NCI-H446 (cell line): Measurements from ENCODE around the gene EVI5.

Experiments used
- DNase-seq, 2 experiments: peaks; one replicate each; lab custom pipeline; 2025; lab: John Stamatoyannopoulos, UW

EVI5 gene

GRCh38 chr1:92515796-92516201 is 269.1 kb downstream of the EVI5 start:
- DNase-seq: no peak

GRCh38 chr1:92511541-92511940 is 273.4 kb downstream of the EVI5 start:
- no peak for DNase-seq

DNA sequence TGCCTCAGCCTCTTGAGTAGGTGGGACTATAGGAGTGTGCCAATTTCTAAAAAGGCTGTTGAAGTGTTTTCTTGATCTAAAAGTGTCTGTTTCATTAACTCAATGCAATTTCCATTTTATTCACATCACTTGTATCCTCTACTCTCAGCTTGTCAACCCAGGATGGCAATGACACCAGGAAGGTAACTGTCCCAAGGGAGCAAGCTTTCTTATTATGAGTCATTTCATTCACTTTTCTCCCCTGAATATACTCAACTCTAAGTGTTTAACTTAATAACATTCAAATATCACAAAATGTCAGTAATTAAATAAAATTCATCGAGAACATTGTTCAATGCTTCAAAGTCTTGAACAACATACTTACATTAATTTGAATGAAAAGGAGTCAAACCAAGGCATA is 275.3 kb downstream of the EVI5 start:
- no peak for DNase-seq

- DNase-seq: no peak
Observed at GRCh38 chr1:92505015-92505692, 279.8 kb downstream of the EVI5 start.

DNA sequence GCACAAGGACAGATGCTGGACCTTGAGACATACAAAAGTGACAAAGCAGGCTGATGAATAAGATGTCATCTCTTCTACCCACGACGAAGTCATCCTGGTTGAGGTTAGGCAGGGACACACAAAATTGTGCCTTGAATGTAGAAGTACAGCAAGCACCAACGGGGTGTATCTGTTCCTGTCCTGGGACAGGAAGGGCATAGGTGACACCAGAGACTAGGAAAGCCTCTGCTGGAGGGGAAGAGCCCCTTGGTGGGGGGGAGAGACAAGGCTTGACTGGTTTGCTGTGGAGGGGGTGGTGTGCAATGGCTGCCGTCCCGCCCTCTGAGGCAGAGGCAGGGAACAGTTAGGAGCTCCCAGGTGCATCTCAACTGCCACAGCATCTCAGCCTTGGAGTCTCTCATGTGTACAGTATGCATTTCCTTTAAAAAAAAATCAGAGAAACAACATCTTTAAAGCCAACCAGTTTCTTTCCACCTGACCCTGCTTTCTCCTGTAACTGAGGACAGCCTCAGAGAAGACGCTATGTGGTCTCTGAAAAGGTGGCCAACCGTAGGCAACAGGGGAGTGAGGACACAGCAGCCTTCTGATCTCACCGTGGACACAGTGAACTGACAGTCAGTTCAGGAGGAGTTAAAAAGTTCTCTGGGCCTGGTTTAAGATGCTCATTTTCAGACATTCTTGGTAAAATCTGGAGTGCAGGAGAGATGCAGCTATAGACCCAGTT is 280.5 kb downstream of the EVI5 start:
- DNase-seq: no peak

- peak in 1 of 2 experiments; percentile 6 for DNase-seq
Observed at GRCh38 chr1:92503926-92504285, 281.0 kb downstream of the EVI5 start.

GRCh38 chr1:92503043-92503925 is 281.6 kb downstream of the EVI5 start:
- DNase-seq: peak in 1 of 2 experiments; percentile 14

- no peak for DNase-seq
Observed at GRCh38 chr1:92502247-92502646, 282.7 kb downstream of the EVI5 start.

DNA sequence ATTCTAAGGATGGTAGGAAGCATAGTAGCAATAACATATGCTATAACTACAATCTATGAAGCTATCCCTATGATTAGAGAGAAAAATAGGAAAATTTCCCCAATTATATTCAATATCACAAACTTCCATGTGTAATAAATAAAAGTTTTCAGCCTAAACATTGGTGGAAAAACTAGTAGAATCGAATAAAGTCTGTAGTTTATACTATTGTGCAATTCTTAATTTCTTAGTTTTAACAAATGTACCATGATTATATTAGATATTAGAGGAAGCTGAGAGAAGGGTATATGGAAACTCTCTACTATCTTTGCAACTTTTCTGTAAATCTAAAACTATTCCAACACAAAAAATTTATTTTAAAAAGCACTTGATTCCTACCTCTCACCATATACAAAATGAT is 284.4 kb downstream of the EVI5 start:
- DNase-seq: no peak

DNA sequence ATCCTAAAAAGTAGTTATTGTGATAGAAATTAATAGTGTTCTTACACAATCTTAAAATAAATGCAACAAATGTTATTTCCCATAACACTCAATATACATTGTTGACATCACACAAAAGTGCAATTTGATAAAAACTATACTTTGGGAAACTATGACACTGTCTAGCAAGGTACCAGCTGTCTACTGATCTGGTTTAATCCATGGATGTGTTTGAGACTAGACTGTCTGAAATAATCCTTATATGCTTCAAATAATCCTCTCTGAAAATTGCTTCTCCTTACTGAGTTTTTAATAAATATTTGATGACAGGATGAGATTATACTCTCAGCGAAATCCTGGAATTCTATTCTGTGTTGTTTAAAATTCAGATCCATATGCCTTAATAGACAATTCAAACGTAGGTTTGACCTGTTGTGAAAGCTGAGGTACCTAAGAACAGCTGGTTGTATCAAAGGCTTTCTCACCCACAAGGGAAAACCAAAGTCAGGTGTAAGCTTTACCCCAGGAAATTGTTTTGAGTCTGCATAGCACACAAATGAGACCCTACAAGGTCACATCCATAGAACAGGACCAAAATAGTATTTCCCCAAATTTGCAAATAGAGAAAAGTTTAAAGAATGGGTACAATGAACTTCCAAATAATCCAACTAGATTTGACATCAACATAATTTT is 289.4 kb downstream of the EVI5 start:
- no peak for DNase-seq

- no peak for DNase-seq
Observed at GRCh38 chr1:92494485-92495141, 290.3 kb downstream of the EVI5 start.

DNA sequence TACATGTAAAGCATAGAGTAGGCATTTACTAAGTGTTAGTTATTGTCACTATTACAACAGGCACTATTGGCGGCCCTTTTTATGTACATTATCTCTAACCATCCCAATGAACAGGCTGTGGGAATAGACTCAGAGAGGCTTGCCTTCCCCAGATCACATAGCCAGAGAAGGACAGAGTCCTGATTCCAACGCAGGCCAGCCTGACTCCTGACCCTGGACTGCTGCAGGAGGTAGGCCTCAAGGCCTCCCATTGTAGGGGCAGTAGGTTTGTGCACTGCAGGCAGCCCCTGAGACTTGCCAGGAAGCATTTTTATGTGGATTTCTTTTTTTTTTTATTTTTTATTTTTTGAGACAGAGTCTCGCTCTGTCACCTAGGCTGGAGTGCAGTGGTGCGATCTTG is 291.8 kb downstream of the EVI5 start:
- no peak for DNase-seq

DNA sequence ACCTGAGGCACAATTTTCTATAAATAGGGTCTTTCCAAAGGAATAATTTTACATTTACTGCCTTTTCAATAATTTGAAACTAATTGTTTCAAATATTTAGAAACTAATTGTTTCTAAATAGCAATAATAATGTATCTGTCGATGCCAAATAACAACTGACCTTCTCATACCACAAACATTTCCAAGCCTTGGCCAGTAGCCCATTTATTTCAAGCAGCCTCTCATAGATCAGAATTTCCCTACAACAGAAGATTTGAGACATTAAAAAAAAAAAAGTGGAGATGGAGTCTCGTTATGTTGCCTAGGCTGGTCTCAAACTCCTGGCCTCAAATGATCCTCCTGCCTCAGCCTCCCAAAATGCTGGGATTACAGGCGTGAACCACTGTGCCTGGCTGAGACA is 296.1 kb downstream of the EVI5 start:
- DNase-seq: no peak

DNA sequence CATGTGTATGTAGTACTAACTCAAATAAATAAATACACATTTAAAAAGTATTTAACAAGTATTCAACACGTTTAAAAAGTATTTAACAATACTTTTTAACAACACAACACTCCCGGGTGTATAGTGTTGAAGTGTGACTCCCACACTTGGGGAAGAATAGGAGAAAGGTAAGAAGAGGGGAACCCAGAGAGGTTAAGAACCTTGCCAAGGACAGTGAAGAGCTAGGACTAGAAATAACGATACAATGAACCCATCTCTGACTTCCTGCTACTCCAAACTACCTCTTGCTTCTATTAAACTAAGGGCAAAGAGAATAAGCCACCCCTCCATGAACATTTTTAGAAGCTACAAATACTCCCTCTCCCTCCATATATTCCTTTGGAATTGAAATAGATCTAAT is 296.5 kb downstream of the EVI5 start:
- no peak for DNase-seq

DNA sequence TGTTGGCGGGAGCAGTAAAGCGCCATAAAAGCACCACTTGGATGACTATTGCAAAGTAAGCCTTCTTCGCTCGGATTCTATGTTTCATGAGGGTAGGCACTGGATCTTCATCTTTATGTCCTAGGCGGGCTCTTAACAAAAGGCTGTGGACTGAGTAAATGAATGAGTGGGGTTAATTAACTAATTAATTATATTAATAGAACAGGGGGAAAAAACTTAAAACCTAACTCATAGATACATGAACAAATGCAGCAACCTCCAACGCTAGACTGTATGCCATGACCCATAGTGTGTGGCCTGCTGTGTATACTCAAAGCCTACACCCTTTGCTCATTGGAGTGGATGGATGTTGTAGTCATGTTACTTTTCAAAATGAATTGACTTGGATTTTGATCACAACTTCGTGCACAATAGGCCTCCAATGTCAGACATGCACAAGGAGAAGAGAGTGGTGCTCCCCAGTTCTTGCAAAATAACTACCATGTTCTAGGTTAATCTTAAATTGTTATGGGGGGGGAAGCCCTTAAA is 297.8 kb downstream of the EVI5 start:
- DNase-seq: no peak

- DNase-seq: no peak
Observed at GRCh38 chr1:92486251-92487077, 298.4 kb downstream of the EVI5 start, which contains the start of gene GFI1. TSS of gene GFI1 (minus strand) at chr1:92486925. CDS start at chr1:92483487, 3,438 bp downstream.

GRCh38 chr1:92485381-92486250 is 299.3 kb downstream of the EVI5 start:
- DNase-seq: peak in 1 of 2 experiments; percentile 52

DNA sequence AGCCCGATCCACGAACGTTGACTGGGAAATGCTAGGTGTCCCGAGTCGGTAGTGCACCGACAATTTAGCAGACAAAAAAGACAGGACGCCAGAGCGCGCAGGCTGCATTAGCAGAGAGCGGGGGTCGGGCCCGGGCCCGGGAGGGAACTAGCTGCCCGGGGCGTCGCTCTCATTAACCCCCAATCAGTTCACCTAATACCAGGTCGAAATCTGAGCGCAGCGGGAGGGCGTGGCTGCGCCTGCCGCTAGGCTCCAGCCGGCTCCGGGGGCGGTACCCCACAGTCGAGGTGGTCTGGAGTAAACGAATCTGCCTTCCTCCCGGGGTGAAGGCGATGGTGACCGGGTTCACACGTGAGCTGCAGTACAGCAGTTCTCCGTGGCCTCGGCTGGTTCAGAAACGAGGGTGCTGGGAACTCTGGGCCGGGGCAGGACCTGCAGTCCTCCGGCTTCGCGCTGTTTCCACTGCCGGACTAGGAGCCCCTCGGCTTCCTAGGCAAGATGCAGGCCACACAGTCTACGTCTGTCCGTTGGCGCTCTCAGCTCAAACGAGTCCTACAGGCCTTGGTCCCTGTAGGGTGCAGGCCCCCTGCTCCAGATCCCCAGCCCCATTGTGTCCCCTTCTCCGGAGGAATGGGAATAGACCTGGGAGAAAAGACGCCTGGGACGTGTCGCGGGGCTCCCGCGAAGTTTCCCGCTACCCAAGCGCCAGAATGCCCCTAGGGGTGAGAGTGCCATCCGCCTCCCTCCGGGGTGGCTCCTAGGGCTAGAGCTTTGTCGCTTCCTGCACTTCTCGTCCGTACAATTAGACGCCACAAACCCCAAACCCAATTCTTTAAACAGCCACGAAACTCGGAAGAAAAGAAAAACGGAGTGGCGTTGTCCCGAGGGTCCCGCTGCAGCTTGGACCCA is 300.2 kb downstream of the EVI5 start:
- peak; percentile 17 to 51 for DNase-seq
